Measurements from ENCODE around the gene ATRX.

Gene ATRX

DNA sequence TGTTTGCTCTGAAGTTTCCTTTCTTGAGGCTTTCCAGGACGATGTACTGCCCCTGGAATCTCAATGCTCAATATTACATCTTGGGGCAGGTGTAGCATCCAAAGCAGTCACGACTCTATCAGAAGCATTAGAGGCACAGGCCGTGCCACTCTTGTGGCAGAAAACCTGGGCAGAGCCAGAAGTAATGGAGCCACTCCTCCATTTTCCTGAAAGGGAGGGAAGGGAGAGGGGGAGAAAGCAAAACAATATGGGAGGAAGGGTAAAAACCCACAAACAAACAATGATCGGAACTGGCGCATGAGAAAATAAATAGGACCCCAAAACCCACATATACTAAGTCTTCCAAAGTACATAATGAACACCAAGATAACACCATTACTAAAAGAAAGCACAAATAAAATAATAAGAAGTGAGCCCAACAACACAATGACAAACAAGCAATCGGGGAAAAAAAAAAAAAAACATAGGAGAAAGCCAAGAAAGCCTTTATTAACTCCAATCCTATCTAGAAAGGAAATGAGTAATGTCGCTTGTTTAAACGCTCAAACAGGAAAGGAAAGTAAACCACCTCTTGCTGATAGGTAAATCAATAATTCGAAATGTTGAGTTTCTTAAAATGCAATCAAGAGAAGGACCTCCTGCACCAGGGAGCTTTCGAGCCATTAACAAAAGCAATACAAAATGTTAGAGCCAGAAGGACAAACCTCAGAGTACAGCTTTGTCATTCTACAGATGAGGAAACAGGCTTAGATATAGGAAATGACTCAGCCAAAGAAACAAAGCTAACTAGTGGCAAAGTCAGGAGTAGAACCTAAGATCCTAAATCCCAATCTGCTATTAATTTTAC, 117.4 kb downstream of the ATRX start:
- WGBS, result 94% methylated on average over 3 of the region's 10 CpGs
- no peak overlapping the region for H3K4me3 ChIP-seq (ENCODE audit: insufficient read depth in 1 of 2, low read depth in 1 of 2, low read length in 2 of 2)

DNA sequence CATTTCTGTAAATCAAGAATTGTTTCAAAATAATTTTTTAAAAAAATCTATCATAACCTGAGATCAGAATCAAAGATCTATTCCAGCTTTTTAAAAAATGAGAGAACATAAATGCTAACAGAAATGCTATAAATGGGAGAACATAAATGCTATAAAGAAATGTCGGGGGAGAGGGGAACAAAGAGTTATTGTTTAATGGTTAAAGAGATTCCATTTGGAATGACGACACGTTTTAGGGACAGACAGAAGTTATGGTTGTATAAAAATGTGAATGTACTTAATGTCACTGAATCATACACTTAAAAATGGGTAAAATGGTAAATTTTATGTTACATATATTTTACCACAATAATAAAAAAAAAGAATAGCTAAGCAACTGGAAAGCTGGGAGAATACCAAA, 127.1 kb downstream of the ATRX start:
- Histone ChIP-seq H3K4me2 (ENCODE audit: low read length, poor library complexity, severe bottlenecking) (no peak overlapping the region), H3K9me3 (ENCODE audit: control insufficient read depth, low read length) (no peaks in the 10 kb centered on the region), H3K14ac (ENCODE audit: low read length in 2 of 2) (no peak overlapping the region), H3K9ac (ENCODE audit: low read length) (no peak overlapping the region), H2BK15ac (ENCODE audit: low read depth, poor library complexity, severe bottlenecking) (no peak overlapping the region), H3K4me1 (ENCODE audit: control insufficient read depth, insufficient read depth, low read depth, low read length) (no peaks in the 10 kb centered on the region), H3K79me1 (replicated peaks; ENCODE audit: low read length, poor library complexity, severe bottlenecking) (peaks cover 2% of the 10 kb centered on the region), H3K4ac (ENCODE audit: low read depth in 1 of 2, low read length in 2 of 2) (no peak overlapping the region), H3K18ac (ENCODE audit: low read depth in 1 of 2, low read length in 2 of 2) (no peak overlapping the region), H2BK120ac (ENCODE audit: low read depth, low read length) (no peak overlapping the region), H2BK12ac (ENCODE audit: low read length in 2 of 2) (no peak overlapping the region), H3K27ac (ENCODE audit: low read length, poor library complexity, severe bottlenecking) (no peak overlapping the region), H3K4me3 (ENCODE audit: insufficient read depth in 1 of 2, low read depth in 1 of 2, low read length in 2 of 2) (no peak overlapping the region), H3K36me3 (ENCODE audit: control insufficient read depth in 1 of 2, insufficient read depth in 2 of 2, low read depth in 1 of 2, low read length in 2 of 2) (peaks cover 3 to 29% of the 10 kb centered on the region in 2 experiments), H4K8ac (ENCODE audit: low read length) (no peak overlapping the region), H3K27me3 (ENCODE audit: control insufficient read depth in 1 of 2, insufficient read depth in 1 of 2, low read length in 2 of 2) (no peaks in the 10 kb centered on the region), H2AK5ac (ENCODE audit: low read length, severe bottlenecking) (no peak overlapping the region), H3K23ac (ENCODE audit: low read length in 2 of 2) (no peak overlapping the region), H2AFZ (ENCODE audit: low read depth, low read length) (no peak overlapping the region), H2BK5ac (ENCODE audit: low read depth, low read length, poor library complexity, severe bottlenecking) (no peak overlapping the region), H4K91ac (ENCODE audit: low read length) (no peak overlapping the region)
- DNase-seq, result no peak
- WGBS, result 100% methylated on average over 1 of the region's 3 CpGs

More for the DNA sequence above, 117.4 kb downstream of the ATRX start:
- Histone ChIP-seq H2BK5ac (ENCODE audit: low read depth, low read length, poor library complexity, severe bottlenecking) (no peak overlapping the region), H3K79me1 (replicated peaks; ENCODE audit: low read length, poor library complexity, severe bottlenecking) (peaks cover 3% of the 10 kb centered on the region), H2AK5ac (ENCODE audit: low read length, severe bottlenecking) (no peak overlapping the region), H3K18ac (ENCODE audit: low read depth in 1 of 2, low read length in 2 of 2) (no peak overlapping the region), H4K91ac (ENCODE audit: low read length) (no peak overlapping the region), H2BK15ac (ENCODE audit: low read depth, poor library complexity, severe bottlenecking) (no peak overlapping the region), H3K23ac (ENCODE audit: low read length in 2 of 2) (no peak overlapping the region), H3K14ac (ENCODE audit: low read length in 2 of 2) (no peak overlapping the region), H3K9me3 (ENCODE audit: control insufficient read depth, low read length) (no peaks in the 10 kb centered on the region), H3K27me3 (ENCODE audit: control insufficient read depth in 1 of 2, insufficient read depth in 1 of 2, low read length in 2 of 2) (no peaks in the 10 kb centered on the region), H2AFZ (ENCODE audit: low read depth, low read length) (no peak overlapping the region), H2BK120ac (ENCODE audit: low read depth, low read length) (no peak overlapping the region), H3K4ac (ENCODE audit: low read depth in 1 of 2, low read length in 2 of 2) (no peak overlapping the region), H4K8ac (ENCODE audit: low read length) (no peak overlapping the region), H3K4me1 (ENCODE audit: control insufficient read depth, insufficient read depth, low read depth, low read length) (no peaks in the 10 kb centered on the region), H3K36me3 (ENCODE audit: control insufficient read depth in 1 of 2, insufficient read depth in 2 of 2, low read depth in 1 of 2, low read length in 2 of 2) (peaks cover 4 to 9% of the 10 kb centered on the region in 2 experiments), H2BK12ac (ENCODE audit: low read length in 2 of 2) (no peak overlapping the region), H3K4me2 (ENCODE audit: low read length, poor library complexity, severe bottlenecking) (no peak overlapping the region), H3K27ac (ENCODE audit: low read length, poor library complexity, severe bottlenecking) (no peak overlapping the region), H3K9ac (ENCODE audit: low read length) (no peak overlapping the region)
- peak; percentile 66 for DNase-seq

DNA sequence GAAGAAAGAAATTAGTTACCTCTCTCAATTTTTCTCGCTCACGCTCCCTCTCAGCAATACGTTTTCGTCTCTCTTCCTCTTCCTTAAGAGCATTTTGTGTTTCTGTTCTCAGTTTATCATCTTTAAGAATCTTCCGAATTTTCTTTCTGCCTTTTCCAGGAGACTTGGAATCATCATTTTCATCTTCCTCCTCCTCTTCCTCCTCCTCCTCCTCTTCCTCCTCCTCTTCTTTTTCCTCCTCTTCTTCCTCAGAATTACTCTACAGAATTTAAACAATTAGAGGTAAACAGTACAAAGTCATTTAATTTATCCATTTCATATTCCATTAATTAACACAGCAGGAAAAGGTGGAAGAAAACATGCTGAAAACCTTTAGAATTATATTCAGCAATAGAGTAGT, 133.9 kb downstream of the ATRX start:
- Histone ChIP-seq H3K9ac (ENCODE audit: low read length) (no peak overlapping the region), H2BK12ac (ENCODE audit: low read length in 2 of 2) (no peak overlapping the region), H2AFZ (ENCODE audit: low read depth, low read length) (no peak overlapping the region), H3K79me1 (replicated peaks; ENCODE audit: low read length, poor library complexity, severe bottlenecking) (peaks cover 2% of the 10 kb centered on the region), H2BK15ac (ENCODE audit: low read depth, poor library complexity, severe bottlenecking) (no peak overlapping the region), H3K4me1 (ENCODE audit: control insufficient read depth, insufficient read depth, low read depth, low read length) (no peaks in the 10 kb centered on the region), H3K4ac (ENCODE audit: low read depth in 1 of 2, low read length in 2 of 2) (no peak overlapping the region), H3K14ac (ENCODE audit: low read length in 2 of 2) (no peak overlapping the region), H2BK120ac (ENCODE audit: low read depth, low read length) (no peak overlapping the region), H3K4me2 (ENCODE audit: low read length, poor library complexity, severe bottlenecking) (no peak overlapping the region), H3K36me3 (ENCODE audit: control insufficient read depth in 1 of 2, insufficient read depth in 2 of 2, low read depth in 1 of 2, low read length in 2 of 2) (peaks cover 0 to 35% of the 10 kb centered on the region in 2 experiments), H2AK5ac (ENCODE audit: low read length, severe bottlenecking) (no peak overlapping the region), H3K23ac (ENCODE audit: low read length in 2 of 2) (no peak overlapping the region), H3K4me3 (ENCODE audit: insufficient read depth in 1 of 2, low read depth in 1 of 2, low read length in 2 of 2) (no peak overlapping the region), H3K27ac (ENCODE audit: low read length, poor library complexity, severe bottlenecking) (no peak overlapping the region), H3K27me3 (ENCODE audit: control insufficient read depth in 1 of 2, insufficient read depth in 1 of 2, low read length in 2 of 2) (no peaks in the 10 kb centered on the region), H2BK5ac (ENCODE audit: low read depth, low read length, poor library complexity, severe bottlenecking) (no peak overlapping the region), H4K91ac (ENCODE audit: low read length) (no peak overlapping the region), H3K18ac (ENCODE audit: low read depth in 1 of 2, low read length in 2 of 2) (no peak overlapping the region), H3K9me3 (ENCODE audit: control insufficient read depth, low read length) (no peaks in the 10 kb centered on the region), H4K8ac (ENCODE audit: low read length) (no peak overlapping the region)
- WGBS, result 99% methylated on average over 5 of the region's 5 CpGs
- no peak for DNase-seq

DNA sequence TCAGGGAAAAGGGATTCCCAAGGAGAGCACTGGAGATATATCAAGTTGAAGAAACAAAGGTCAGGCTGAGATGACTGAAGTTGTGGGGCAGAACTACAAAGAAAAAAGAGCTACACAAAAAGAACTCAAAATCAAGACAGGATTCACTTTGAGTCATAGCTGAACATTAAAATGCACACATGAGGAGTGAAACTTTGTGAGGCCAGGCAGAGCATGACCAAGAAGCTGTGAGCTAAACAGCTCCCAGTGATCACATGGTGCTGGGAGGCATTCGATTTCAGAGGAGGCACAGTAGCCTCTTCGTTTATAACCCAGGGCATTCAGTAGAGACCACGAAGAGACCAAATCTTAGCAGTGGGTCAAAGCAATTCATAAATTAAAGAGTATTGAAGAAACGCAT, 145.3 kb downstream of the ATRX start:
- Histone ChIP-seq H2AK5ac (ENCODE audit: low read length, severe bottlenecking) (no peak overlapping the region), H3K9ac (ENCODE audit: low read length) (no peak overlapping the region), H3K23ac (ENCODE audit: low read length in 2 of 2) (no peak overlapping the region), H3K27me3 (ENCODE audit: control insufficient read depth in 1 of 2, insufficient read depth in 1 of 2, low read length in 2 of 2) (no peaks in the 10 kb centered on the region), H3K79me1 (replicated peaks; ENCODE audit: low read length, poor library complexity, severe bottlenecking) (no peaks in the 10 kb centered on the region), H3K4me3 (ENCODE audit: insufficient read depth in 1 of 2, low read depth in 1 of 2, low read length in 2 of 2) (no peak overlapping the region), H4K8ac (ENCODE audit: low read length) (no peak overlapping the region), H2AFZ (ENCODE audit: low read depth, low read length) (no peak overlapping the region), H3K14ac (ENCODE audit: low read length in 2 of 2) (no peak overlapping the region), H3K4me2 (ENCODE audit: low read length, poor library complexity, severe bottlenecking) (no peak overlapping the region), H2BK5ac (ENCODE audit: low read depth, low read length, poor library complexity, severe bottlenecking) (no peak overlapping the region), H2BK15ac (ENCODE audit: low read depth, poor library complexity, severe bottlenecking) (no peak overlapping the region), H3K18ac (ENCODE audit: low read depth in 1 of 2, low read length in 2 of 2) (no peak overlapping the region), H2BK12ac (ENCODE audit: low read length in 2 of 2) (no peak overlapping the region), H3K9me3 (ENCODE audit: control insufficient read depth, low read length) (peaks cover 16% of the 10 kb centered on the region), H3K4ac (ENCODE audit: low read depth in 1 of 2, low read length in 2 of 2) (no peak overlapping the region), H4K91ac (ENCODE audit: low read length) (no peak overlapping the region), H3K4me1 (ENCODE audit: control insufficient read depth, insufficient read depth, low read depth, low read length) (no peaks in the 10 kb centered on the region), H2BK120ac (ENCODE audit: low read depth, low read length) (no peak overlapping the region), H3K27ac (ENCODE audit: low read length, poor library complexity, severe bottlenecking) (no peak overlapping the region), H3K36me3 (ENCODE audit: control insufficient read depth in 1 of 2, insufficient read depth in 2 of 2, low read depth in 1 of 2, low read length in 2 of 2) (peaks cover 0 to 28% of the 10 kb centered on the region in 2 experiments)
- WGBS, result 100% methylated on average over 2 of the region's 4 CpGs
- DNase-seq, result no peak
